ENCODE data around the gene LRP11. TPM values are rescaled to one million over a fixed set of nuclear protein-coding genes. Genes with fewer than 3 reads are reported as not detected.
"Not testable (repeated sequence)": the region's sequence is repeated elsewhere in the genome, so short reads cannot be mapped to it uniquely, and the experiment has no call there.

The LRP11 gene, protein sequence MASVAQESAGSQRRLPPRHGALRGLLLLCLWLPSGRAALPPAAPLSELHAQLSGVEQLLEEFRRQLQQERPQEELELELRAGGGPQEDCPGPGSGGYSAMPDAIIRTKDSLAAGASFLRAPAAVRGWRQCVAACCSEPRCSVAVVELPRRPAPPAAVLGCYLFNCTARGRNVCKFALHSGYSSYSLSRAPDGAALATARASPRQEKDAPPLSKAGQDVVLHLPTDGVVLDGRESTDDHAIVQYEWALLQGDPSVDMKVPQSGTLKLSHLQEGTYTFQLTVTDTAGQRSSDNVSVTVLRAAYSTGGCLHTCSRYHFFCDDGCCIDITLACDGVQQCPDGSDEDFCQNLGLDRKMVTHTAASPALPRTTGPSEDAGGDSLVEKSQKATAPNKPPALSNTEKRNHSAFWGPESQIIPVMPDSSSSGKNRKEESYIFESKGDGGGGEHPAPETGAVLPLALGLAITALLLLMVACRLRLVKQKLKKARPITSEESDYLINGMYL
- total RNA-seq (2014; rRNA removed; shearing (Covaris generic)) = 54.7 and 55.6 TPM in 2 replicates
- 39.4 and 49.9 TPM in 2 replicates for polyA plus RNA-seq (2014; cell fraction: nucleus; rRNA removed)

DNA sequence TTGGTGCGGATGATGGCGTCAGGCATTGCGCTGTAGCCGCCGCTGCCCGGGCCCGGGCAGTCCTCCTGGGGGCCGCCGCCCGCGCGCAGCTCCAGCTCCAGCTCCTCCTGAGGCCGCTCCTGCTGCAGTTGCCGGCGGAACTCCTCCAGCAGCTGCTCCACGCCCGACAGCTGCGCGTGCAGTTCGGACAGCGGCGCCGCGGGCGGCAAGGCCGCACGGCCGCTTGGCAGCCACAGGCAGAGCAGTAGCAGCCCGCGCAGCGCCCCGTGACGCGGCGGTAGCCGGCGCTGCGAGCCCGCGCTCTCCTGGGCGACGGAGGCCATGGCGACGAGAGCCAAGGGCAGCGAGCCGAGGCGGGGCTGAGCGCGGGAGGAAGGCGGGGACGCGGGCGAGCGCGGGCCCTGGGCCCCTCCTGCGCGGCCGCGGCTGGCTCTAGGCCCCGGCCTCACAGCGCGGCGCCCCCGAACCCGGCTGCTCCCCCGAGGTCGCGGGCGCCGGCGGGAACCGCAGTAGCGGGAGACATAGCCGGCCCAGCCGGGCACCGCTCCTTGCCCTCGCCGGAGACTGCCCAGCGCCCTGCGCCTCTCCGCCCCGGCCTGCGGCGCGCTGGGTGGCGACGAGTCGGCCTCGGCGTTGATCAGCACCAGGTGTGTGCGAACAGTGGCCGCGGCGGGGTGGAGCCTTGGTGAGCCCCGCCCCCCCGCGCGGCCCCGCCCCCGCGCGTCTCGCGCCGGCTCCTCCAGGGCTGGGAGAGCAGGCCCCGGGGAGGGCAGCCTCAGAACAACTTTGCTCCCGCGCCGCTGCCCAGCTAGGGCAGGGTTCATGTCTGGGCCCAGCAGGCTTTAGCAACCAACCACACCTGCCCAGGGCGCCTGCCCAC is at the start of gene LRP11:
Gene LRP11, minus strand, starts transcription at position 662 of the 880 bp plus-strand sequence. Its CDS starts 339 bp downstream, at position 323.
- DNase-seq (ENCODE audit: extremely low read depth, low read depth) = peak; percentile 76

DNA sequence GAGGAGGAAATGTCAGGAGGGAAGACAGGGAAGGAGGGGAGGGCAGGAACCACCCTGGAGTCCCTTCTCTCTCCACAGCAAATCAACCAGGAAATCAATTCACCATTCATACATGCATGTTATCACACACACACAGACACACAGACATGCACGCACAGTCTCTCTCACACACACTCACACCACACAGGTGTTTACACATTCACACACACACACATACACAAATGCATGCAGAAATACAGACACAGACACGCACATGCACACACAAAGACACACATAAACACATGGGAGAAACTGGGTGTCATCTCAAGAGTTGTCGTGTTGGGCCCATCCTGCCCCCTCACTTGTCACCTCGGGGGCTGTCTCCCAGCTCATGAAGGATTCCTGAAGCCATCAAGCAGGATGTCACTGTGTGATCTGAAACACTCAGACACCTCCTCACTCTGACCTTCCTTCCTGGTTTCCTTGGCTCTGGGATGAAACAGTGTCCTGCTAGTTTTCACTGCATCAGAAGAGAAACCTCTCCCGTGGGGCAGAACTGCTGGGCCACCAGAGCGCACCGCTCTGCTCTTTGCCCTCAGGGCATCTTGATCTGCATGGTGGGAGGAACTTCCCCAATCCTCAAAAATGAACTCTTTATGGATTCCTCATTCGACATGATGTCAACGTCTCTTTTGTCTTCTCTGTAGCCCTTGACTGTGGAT is 49.5 kb upstream of the LRP11 start:
- DNase-seq (ENCODE audit: extremely low read depth, low read depth) = no peak

DNA sequence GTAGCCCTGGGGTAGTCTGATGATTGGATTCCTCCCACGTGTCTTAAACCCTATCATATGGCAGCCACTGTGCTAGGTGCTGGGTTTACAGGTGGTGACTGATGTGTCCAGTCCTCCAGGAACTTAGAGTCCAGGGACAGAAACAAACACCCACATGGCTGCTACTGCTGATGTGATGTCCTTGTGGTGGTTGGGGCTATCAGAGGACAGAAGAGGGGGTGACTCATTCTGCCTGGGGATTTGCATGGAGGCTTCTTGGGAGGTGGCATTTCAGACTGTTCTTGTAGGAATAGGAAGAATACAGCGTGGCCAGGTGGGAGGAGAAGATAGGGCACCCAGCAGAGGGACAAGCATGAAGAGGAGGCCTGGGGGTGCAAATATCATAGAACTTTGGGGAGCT is 48.9 kb upstream of the LRP11 start:
- no peak for DNase-seq (ENCODE audit: extremely low read depth, low read depth)

DNA sequence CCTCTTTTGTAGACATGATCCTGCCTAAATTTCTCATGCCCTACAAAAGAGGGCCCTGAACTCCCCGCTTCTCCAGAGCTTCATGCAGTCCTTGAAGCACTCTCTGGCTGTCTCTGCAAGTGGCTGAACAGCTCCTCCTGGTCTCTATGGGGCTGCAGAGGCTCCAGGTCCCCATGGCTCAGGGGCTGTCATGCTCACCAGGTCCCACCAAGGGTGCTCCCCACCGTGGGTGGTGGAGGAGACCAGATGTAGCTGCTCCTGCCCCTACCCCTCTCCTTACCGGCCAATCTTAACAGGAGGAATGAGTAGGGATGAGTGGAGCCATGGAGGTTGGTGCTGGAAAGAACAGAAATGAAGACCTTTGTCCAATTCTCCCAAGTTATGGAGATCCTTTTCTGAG is 48.5 kb upstream of the LRP11 start:
- DNase-seq (ENCODE audit: extremely low read depth, low read depth) = not testable (repeated sequence)

- no peak for DNase-seq (ENCODE audit: extremely low read depth, low read depth)
Measured at GRCh38 chr6:149910721-149911151, 46.6 kb upstream of the LRP11 start.

- no peak for DNase-seq (ENCODE audit: extremely low read depth, low read depth)
Measured at GRCh38 chr6:149909701-149910470, 45.7 kb upstream of the LRP11 start.

- DNase-seq (ENCODE audit: extremely low read depth, low read depth) = not testable (repeated sequence)
Measured at GRCh38 chr6:149908480-149908879, 44.3 kb upstream of the LRP11 start.

- no peak for DNase-seq (ENCODE audit: extremely low read depth, low read depth)
Measured at GRCh38 chr6:149907317-149907716, 43.2 kb upstream of the LRP11 start.

DNA sequence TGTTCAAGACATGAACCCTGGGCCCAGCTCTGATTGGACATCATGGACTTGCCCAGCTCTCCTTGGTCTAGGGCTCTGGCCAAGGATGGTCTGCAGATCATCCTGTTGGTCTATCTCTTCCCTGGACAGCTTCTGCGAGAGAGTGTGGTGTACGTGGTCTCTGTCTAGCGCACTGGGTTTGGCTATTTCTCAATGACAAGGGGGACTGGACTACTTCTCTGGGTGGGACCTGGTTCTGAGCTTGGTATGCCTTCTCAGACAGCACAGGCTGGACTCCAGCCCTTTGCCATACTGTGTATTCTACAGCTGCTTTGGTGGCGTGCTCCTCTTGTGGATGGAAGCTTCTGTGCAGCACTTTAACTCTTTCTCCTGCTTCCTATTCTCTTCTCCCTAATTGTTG is 42.2 kb upstream of the LRP11 start:
- no peak for DNase-seq (ENCODE audit: extremely low read depth, low read depth)

GRCh38 chr6:149905911-149906371 is 41.8 kb upstream of the LRP11 start:
- no peak for DNase-seq (ENCODE audit: extremely low read depth, low read depth)

GRCh38 chr6:149905371-149905910 is 41.3 kb upstream of the LRP11 start:
- no peak for DNase-seq (ENCODE audit: extremely low read depth, low read depth)

DNA sequence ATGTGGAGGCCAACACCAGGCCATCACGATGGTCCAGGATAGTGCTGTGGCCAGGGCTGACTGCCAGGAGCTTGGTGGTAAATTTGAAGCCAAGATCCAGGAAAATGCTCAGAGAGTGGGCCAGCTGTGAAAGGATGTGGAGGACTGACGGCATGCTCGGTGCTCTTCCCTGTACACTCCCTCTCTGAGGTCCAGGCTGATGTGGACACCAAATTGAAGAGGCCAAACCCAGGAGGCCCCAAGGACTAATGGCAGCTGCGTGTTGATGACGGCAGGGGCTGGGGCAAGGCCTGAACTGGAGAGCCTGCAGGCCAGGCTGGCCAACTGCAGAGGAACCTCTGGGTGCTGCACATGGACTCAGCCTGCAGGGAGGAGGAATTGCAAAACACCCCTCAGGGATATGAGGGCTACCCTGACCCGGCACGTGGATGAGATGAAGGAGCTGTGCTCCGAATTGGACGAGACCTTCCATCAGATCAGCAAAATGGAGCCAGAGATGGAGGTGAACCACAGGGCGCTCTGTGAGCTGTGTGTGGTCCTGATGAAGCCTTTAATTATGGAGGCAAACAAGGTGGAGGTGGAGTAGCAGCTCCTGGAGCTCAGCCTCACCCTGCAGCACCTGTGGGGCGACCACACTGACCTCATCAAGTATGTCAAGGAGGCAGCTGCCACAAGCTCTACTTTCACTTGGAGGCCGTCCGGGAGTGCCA is 40.7 kb upstream of the LRP11 start:
- DNase-seq (ENCODE audit: extremely low read depth, low read depth) = no peak

- DNase-seq (ENCODE audit: extremely low read depth, low read depth) = no peak
Measured at GRCh38 chr6:149903938-149904611, 39.9 kb upstream of the LRP11 start.

DNA sequence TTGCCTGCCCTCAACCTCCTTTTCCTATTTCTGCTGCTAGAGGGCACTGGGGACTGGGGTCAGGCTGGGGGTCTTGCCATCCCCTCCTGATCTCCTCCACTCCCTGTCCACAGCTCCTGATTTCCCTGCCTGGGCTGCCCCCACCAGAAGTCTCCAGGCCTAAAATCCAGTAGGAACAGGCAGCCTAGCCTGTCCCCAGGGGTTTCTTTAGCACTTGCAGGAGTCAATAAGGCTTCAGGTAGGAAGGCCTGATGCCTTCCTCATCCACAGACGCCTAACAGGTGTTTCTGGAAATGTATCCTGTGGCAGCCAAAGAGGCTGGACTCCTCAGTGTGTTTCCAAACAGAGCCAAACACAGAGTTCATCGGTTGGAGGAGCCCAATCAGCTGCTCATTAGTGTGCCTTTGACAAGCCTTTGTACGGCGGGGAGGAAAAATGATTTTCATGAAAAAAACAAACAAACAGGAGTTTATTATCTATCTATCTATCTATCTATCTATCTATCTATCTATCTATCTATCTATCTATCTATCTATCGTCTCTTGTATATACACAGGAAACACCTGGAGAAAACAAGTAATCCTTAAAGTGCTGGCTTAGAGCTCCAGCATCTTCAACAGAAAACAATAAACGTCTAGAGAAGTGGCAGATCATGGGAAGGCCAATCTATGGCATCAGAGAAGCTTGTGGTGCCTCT is 37.4 kb upstream of the LRP11 start:
- DNase-seq (ENCODE audit: extremely low read depth, low read depth) = no peak

DNA sequence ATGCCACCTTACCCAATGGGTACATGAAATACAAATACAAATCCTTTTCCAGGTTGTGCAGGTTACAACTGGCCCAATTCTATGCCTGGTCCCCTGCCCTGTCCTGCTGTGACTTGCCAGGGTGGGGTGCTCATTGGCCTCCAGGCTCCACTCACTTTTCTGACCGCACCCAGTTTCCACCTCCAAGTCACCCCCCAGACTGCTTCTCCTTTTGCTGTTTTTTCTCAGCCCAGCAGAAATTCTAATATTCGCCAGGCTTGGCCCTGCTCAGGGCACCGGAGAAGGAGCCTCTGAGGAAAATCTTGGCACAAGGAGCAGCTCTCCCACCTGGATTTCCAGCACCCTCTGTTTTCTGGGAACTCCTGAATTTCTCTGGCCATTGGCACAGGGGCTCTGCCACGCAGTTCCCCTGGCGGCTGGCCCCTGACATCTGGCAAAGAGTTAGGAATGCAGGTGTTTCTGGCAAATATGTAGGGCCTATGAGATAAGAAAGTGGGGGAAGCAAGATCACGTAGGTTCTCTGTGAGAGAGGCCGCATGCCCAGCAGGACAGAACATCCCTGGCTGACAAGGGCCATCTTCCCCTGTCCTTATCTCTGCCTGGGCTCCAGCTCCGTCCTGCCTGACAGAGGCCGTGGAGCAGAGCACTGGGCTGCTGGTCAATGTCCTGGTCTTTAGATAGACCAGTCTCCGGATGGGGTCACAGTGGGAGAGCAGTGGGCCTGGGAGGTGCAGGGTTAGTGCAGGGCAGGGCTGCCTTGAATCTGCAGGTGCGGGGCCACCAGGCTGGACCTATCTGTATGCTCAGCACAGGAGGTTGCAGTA is 36.7 kb upstream of the LRP11 start:
- no peak for DNase-seq (ENCODE audit: extremely low read depth, low read depth)

DNA sequence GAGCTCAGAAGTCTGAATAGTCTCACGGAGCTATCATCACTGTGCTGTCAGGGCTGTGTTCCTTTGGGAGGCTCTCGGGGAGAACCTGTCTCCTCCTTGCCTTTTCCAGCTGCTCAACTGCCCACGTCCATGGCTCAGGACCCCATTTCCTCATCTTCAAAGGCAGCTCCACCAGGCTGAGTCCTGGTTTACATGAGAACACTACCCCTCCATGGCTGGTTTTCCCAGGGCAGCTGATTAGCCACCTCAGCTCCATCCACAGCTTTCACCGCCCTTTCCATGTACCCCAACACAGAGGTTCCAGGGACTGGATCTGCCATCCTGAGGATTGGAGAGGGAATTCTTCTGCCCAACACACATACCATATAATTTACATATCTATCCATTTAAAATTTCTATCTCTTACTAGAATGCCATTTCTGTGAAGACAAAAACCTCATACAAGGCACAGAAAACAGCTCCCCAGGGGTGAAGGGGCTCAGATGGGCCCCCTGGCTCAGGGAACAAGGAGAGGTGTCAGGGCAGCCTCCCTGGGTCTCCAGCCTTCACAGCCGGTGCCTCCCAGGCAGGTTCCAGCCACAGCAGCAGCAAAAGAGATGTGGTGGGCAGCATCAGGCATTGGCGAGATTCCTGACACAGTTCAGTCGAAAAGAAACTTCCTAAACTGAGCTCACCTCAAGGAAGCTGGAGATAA is 35.9 kb upstream of the LRP11 start:
- no peak for DNase-seq (ENCODE audit: extremely low read depth, low read depth)
